Hematopoietic multipotent progenitor cell treated with erythropoietin and hydrocortisone succinate and interleukin-3 and kit ligand, for 6 days (in vitro differentiated cells): Measurements from ENCODE around the gene RASAL1.
A peak's percentile ranks its signal among the peaks of the same experiment; 100 is the strongest.
"Not testable (repeated sequence)": the region's sequence is repeated elsewhere in the genome, so short reads cannot be mapped to it uniquely, and the experiment has no call there.

Experiments used
- DNase-seq: peaks from one replicate; pipeline ENCODE4 v3.0.0-alpha.2; 2015

RASAL1 gene

GRCh38 chr12:113138826-113139225, 3.3 kb upstream of the RASAL1 start:
- no peak for DNase-seq

GRCh38 chr12:113137861-113138783, 2.6 kb upstream of the RASAL1 start:
- no peak for DNase-seq

GRCh38 chr12:113136990-113137511, 1.5 kb upstream of the RASAL1 start:
- DNase-seq = no peak

GRCh38 chr12:113136128-113136989, 798 bp upstream of the RASAL1 start:
- DNase-seq = peak; percentile 68

GRCh38 chr12:113134521-113134951, 1.0 kb downstream of the RASAL1 start:
- no peak for DNase-seq

- no peak for DNase-seq
Measured at GRCh38 chr12:113134071-113134470, 1.5 kb downstream of the RASAL1 start.

- DNase-seq = no peak
Measured at GRCh38 chr12:113133666-113134065, 1.9 kb downstream of the RASAL1 start.

- no peak for DNase-seq
Measured at GRCh38 chr12:113133036-113133435, 2.5 kb downstream of the RASAL1 start.

- DNase-seq = no peak
Measured at GRCh38 chr12:113131556-113131955, 4.0 kb downstream of the RASAL1 start.

- no peak for DNase-seq
Measured at GRCh38 chr12:113130457-113131135, 5.0 kb downstream of the RASAL1 start.

GRCh38 chr12:113129664-113130456, 5.7 kb downstream of the RASAL1 start:
- no peak for DNase-seq

GRCh38 chr12:113128802-113129663, 6.5 kb downstream of the RASAL1 start:
- DNase-seq = no peak

- no peak for DNase-seq
Measured at GRCh38 chr12:113127791-113128199, 7.8 kb downstream of the RASAL1 start.

- DNase-seq = no peak
Measured at GRCh38 chr12:113120670-113121370, 14.7 kb downstream of the RASAL1 start.

GRCh38 chr12:113119980-113120669, 15.4 kb downstream of the RASAL1 start:
- no peak for DNase-seq

GRCh38 chr12:113118142-113118541, 17.4 kb downstream of the RASAL1 start:
- DNase-seq = no peak

GRCh38 chr12:113117684-113118083, 17.9 kb downstream of the RASAL1 start:
- not testable (repeated sequence) for DNase-seq

- DNase-seq = no peak
Measured at GRCh38 chr12:113116875-113117274, 18.7 kb downstream of the RASAL1 start.

- no peak for DNase-seq
Measured at GRCh38 chr12:113115455-113116126, 20.0 kb downstream of the RASAL1 start.
